Parathyroid adenoma (tissue), 2 donors: ENCODE data around the gene KCNG2.

ENCODE experiments used
- H2AFZ ChIP-seq: fragments of 300-600 bp; sonication (generic); one replicate; pipeline ENCODE4 v1.7.0; 2017; ENCODE audit warnings: antibody characterized with exemption, mild to moderate bottlenecking
- H3K27ac ChIP-seq: fragments of 300-600 bp; sonication (generic); one replicate; pipeline ENCODE4 v1.7.0; 2017
- H3K27me3 ChIP-seq: fragments of 300-600 bp; sonication (generic); one replicate; pipeline ENCODE4 v1.7.0; 2017; ENCODE audit warnings: low read length; ENCODE audit not compliant: control insufficient read depth, insufficient read depth
- H3K36me3 ChIP-seq: fragments of 300-600 bp; sonication (generic); one replicate; pipeline ENCODE4 v1.7.0; 2017; ENCODE audit warnings: low read length; ENCODE audit not compliant: control insufficient read depth, insufficient read depth
- H3K4me1 ChIP-seq: fragments of 300-600 bp; sonication (generic); one replicate; pipeline ENCODE4 v1.7.0; 2017; ENCODE audit warnings: control low read depth
- H3K4me2 ChIP-seq: fragments of 300-600 bp; sonication (generic); one replicate; pipeline ENCODE4 v1.7.0; 2017; ENCODE audit warnings: low read length
- H3K4me3 ChIP-seq: fragments of 300-600 bp; sonication (generic); one replicate; pipeline ENCODE4 v1.7.0; 2017; ENCODE audit warnings: low read depth, low read length
- H3K79me2 ChIP-seq: fragments of 300-600 bp; sonication (generic); one replicate; pipeline ENCODE4 v1.7.0; 2017; ENCODE audit warnings: control low read depth
- H3K9ac ChIP-seq: fragments of 300-600 bp; sonication (generic); one replicate; pipeline ENCODE4 v1.7.0; 2017; ENCODE audit warnings: mild to moderate bottlenecking
- H3K9me3 ChIP-seq: fragments of 300-600 bp; sonication (generic); one replicate; pipeline ENCODE4 v1.7.0; 2017; ENCODE audit warnings: low read length; ENCODE audit not compliant: control insufficient read depth
- TF ChIP-seq, protein P1 (sequence below): fragments of 300-600 bp; sonication (generic); IDR thresholded peaks from one replicate; pipeline ENCODE4 v1.7.0; 2017; ENCODE audit warnings: antibody characterized with exemption, mild to moderate bottlenecking
- donor health status: primary hyperparathyroidism.

The KCNG2 gene

GRCh38 chr18:79905389-79905911 lies 107.7 kb downstream of the KCNG2 start:
- TF ChIP-seq, protein P1, sequence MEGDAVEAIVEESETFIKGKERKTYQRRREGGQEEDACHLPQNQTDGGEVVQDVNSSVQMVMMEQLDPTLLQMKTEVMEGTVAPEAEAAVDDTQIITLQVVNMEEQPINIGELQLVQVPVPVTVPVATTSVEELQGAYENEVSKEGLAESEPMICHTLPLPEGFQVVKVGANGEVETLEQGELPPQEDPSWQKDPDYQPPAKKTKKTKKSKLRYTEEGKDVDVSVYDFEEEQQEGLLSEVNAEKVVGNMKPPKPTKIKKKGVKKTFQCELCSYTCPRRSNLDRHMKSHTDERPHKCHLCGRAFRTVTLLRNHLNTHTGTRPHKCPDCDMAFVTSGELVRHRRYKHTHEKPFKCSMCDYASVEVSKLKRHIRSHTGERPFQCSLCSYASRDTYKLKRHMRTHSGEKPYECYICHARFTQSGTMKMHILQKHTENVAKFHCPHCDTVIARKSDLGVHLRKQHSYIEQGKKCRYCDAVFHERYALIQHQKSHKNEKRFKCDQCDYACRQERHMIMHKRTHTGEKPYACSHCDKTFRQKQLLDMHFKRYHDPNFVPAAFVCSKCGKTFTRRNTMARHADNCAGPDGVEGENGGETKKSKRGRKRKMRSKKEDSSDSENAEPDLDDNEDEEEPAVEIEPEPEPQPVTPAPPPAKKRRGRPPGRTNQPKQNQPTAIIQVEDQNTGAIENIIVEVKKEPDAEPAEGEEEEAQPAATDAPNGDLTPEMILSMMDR = no peak
- Histone ChIP-seq H2AFZ (no peak overlapping the region), H3K4me1 (no peaks in the 10 kb centered on the region), H3K4me3 (no peak overlapping the region), H3K79me2 (no peaks in the 10 kb centered on the region), H3K27ac (no peak overlapping the region), H3K27me3 (no peaks in the 10 kb centered on the region), H3K36me3 (no peaks in the 10 kb centered on the region), H3K9me3 (no peaks in the 10 kb centered on the region), H3K4me2 (no peak overlapping the region), H3K9ac (no peak overlapping the region)

GRCh38 chr18:79905993-79906392 lies 108.3 kb downstream of the KCNG2 start:
- H2AFZ ChIP-seq = no peak overlapping the region
- peaks cover 2% of the 10 kb centered on the region for H3K79me2 ChIP-seq
- H3K4me2 ChIP-seq = no peak overlapping the region
- no peak overlapping the region for H3K9ac ChIP-seq
- no peak overlapping the region for H3K4me3 ChIP-seq
- no peak overlapping the region for H3K27ac ChIP-seq
- H3K4me1 ChIP-seq = no peaks in the 10 kb centered on the region
- H3K36me3 ChIP-seq = no peaks in the 10 kb centered on the region
- no peaks in the 10 kb centered on the region for H3K27me3 ChIP-seq
- TF ChIP-seq, protein P1 = no peak
- no peaks in the 10 kb centered on the region for H3K9me3 ChIP-seq

DNA sequence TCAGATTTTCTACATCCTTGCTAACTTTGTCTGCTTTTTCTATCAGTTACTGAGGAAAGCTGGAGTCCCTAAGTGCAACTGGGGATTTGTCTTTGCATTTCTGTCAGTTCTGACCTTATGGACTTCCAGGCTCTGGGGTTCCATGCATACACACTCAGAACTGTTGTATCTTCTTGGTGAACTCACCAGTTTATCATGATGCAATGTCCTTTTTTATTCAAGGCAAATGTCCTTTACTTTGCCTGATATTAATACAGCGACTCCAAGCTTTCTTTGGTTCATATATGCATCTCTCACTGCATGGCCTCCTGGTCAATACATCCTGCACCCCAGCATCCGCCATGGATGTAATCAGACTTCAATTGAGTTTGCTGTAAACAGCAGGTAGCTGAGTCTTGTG lies 109.0 kb downstream of the KCNG2 start:
- Histone ChIP-seq H3K27ac (no peak overlapping the region), H3K79me2 (peaks cover 3% of the 10 kb centered on the region), H3K4me2 (no peak overlapping the region), H3K9ac (no peak overlapping the region), H3K4me1 (no peaks in the 10 kb centered on the region), H3K27me3 (no peaks in the 10 kb centered on the region), H3K4me3 (no peak overlapping the region), H2AFZ (no peak overlapping the region), H3K36me3 (no peaks in the 10 kb centered on the region), H3K9me3 (no peaks in the 10 kb centered on the region)
- TF ChIP-seq, protein P1 = no peak

DNA sequence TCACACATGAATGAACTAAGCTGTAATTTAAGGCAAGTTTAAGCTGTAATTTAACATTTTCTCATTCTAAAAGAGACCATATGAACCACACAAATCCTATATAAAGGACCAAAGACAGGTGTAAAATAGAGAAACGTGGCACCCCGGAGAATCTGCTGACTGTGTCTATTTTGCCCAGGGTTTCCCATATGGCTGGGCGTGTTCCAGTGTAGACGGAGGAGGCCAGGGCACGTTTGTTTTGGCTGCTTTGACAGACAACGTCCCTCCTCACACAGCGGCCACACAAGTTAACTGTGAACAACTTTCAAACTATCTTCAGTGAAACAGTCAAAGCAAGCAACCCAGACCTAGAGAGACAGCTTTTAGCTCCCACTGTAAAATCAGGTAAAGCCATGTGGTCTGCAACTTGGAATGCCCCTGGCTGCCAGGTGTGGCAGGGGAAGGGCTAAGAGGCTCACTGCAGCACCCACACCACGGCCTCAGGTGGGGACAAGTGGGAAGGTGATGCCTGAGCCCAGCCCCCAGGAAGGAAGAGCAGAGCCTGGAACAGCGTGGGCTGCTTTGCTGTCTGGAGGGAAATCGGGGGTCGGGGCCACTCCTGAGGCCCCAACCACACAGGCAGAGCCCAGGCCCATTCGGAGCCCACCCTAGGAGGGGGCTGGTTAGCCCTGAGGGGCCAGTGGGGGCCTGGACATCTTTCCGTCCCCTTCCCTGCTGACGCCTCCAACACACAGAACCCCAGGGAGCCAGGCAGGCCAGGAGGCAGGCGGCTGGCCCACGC lies 113.0 kb downstream of the KCNG2 start:
- Histone ChIP-seq H3K4me3 (no peak overlapping the region), H3K27ac (no peak overlapping the region)
- TF ChIP-seq, protein P1 = no peak

More for the DNA sequence above, 113.0 kb downstream of the KCNG2 start:
- Histone ChIP-seq H3K36me3 (no peaks in the 10 kb centered on the region), H3K4me2 (no peak overlapping the region), H3K9ac (no peak overlapping the region), H3K79me2 (peaks cover 20% of the 10 kb centered on the region), H3K27me3 (no peaks in the 10 kb centered on the region), H3K9me3 (no peaks in the 10 kb centered on the region), H2AFZ (no peak overlapping the region), H3K4me1 (no peaks in the 10 kb centered on the region)
